DND-41 (cell line): ENCODE measurements around the gene C17orf107.

Source experiments
- EZH2 ChIP-seq: IDR thresholded peaks from 3 replicates; pipeline ENCODE4 v1.6.1; 2012; ENCODE audit warnings: borderline replicate concordance, low read depth, mild to moderate bottlenecking, moderate library complexity, low read length, inconsistent platforms; ENCODE audit not compliant: severe bottlenecking
- TF ChIP-seq, protein P1 (sequence below): IDR thresholded peaks from 2 replicates; pipeline ENCODE4 v1.5.1; 2012; ENCODE audit warnings: borderline replicate concordance, low read length, moderate library complexity, mild to moderate bottlenecking; ENCODE audit not compliant: poor library complexity, severe bottlenecking; ENCODE audit errors: extremely low read depth

GRCh38 chr17:4861052-4861451, 38.3 kb upstream of the C17orf107 start:
- TF ChIP-seq, protein P1, sequence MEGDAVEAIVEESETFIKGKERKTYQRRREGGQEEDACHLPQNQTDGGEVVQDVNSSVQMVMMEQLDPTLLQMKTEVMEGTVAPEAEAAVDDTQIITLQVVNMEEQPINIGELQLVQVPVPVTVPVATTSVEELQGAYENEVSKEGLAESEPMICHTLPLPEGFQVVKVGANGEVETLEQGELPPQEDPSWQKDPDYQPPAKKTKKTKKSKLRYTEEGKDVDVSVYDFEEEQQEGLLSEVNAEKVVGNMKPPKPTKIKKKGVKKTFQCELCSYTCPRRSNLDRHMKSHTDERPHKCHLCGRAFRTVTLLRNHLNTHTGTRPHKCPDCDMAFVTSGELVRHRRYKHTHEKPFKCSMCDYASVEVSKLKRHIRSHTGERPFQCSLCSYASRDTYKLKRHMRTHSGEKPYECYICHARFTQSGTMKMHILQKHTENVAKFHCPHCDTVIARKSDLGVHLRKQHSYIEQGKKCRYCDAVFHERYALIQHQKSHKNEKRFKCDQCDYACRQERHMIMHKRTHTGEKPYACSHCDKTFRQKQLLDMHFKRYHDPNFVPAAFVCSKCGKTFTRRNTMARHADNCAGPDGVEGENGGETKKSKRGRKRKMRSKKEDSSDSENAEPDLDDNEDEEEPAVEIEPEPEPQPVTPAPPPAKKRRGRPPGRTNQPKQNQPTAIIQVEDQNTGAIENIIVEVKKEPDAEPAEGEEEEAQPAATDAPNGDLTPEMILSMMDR = no peak
- no peak for TF ChIP-seq EZH2
